PC-9 (cell line): ENCODE results near the gene ARIH2. TPM values are rescaled to one million over a fixed set of nuclear protein-coding genes. Genes with fewer than 3 reads are reported as not detected.

Experiments used
- BruUV-seq: library from RNA; stranded (reverse); fragments of 400-500 nt; replicated peaks from 2 replicates; lab custom pipeline; 2021; lab: Mats Ljungman, UMichigan
- CTCF ChIA-PET: fragments of 300-600 bp; sonication (Branson Sonifier 250); formaldehyde crosslinking; loops from one replicate; lab custom pipeline; 2022; ENCODE audit warnings: antibody characterized with exemption; lab: Charles Lee
- POLR2A ChIA-PET: fragments of 300-600 bp; sonication (Branson Sonifier 250); formaldehyde crosslinking; loops from one replicate; lab custom pipeline; 2022; ENCODE audit warnings: antibody characterized with exemption; ENCODE audit not compliant: unreplicated experiment; lab: Charles Lee
- DNase-seq, 2 experiments: peaks; one replicate each; pipeline versions ENCODE4 v3.0.0 to v3.0.0-alpha.2; 2015 to 2022; ENCODE audit warnings: mixed read lengths in 1 of 2
- H2AFZ ChIP-seq: fragments of 200-600 bp; sonication (generic); 2 replicates; pipeline ENCODE4 v1.8.1; 2017; ENCODE audit warnings: antibody characterized with exemption
- H3F3A ChIP-seq: fragments of 200-600 bp; sonication (generic); 2 replicates; pipeline ENCODE4 v1.8.1; 2017; ENCODE audit warnings: antibody characterized with exemption, mild to moderate bottlenecking, low read depth; ENCODE audit not compliant: insufficient read depth
- H3K27ac ChIP-seq: fragments of 200-600 bp; sonication (generic); 2 replicates; pipeline ENCODE4 v1.6.1; 2016; ENCODE audit warnings: mixed run types
- H3K27me3 ChIP-seq: fragments of 200-600 bp; sonication (generic); 2 replicates; pipeline ENCODE4 v1.6.1; 2016; ENCODE audit warnings: low read depth, mixed run types; ENCODE audit not compliant: insufficient read depth
- H3K36me3 ChIP-seq: fragments of 200-600 bp; sonication (generic); 2 replicates; pipeline ENCODE4 v1.6.1; 2016; ENCODE audit warnings: low read depth, mixed run types
- H3K4me1 ChIP-seq: fragments of 200-600 bp; sonication (generic); replicated peaks from 2 replicates; pipeline ENCODE4 v1.6.1; 2016; ENCODE audit warnings: mixed run types; ENCODE audit not compliant: insufficient read depth
- H3K4me2 ChIP-seq: fragments of 200-600 bp; sonication (generic); 2 replicates; pipeline ENCODE4 v1.6.1; 2017; ENCODE audit warnings: mixed run types
- H3K4me3 ChIP-seq: fragments of 200-600 bp; sonication (generic); 2 replicates; pipeline ENCODE4 v1.6.1; 2016; ENCODE audit warnings: mixed run types
- H3K79me2 ChIP-seq: fragments of 200-600 bp; sonication (generic); 2 replicates; pipeline ENCODE4 v1.6.1; 2017; ENCODE audit warnings: low read depth, mixed run types
- H3K9me2 ChIP-seq: fragments of 200-600 bp; sonication (generic); 2 replicates; pipeline ENCODE4 v1.8.1; 2017; ENCODE audit warnings: mild to moderate bottlenecking; ENCODE audit not compliant: insufficient read depth
- H3K9me3 ChIP-seq: fragments of 200-600 bp; sonication (generic); 2 replicates; pipeline ENCODE4 v1.8.1; 2016; ENCODE audit warnings: low read depth; ENCODE audit not compliant: insufficient read depth
- H4K20me1 ChIP-seq: fragments of 200-600 bp; sonication (generic); 2 replicates; pipeline ENCODE4 v1.8.1; 2017; ENCODE audit not compliant: insufficient read depth
- CTCF ChIP-seq: fragments of 200-600 bp; sonication (generic); conservative IDR thresholded peaks from 2 replicates; pipeline ENCODE4 v1.6.1; 2017; ENCODE audit warnings: mixed run types, antibody characterized with exemption, mild to moderate bottlenecking, moderate library complexity
- EZH2 ChIP-seq: fragments of 200-600 bp; sonication (generic); IDR thresholded peaks from 2 replicates; pipeline ENCODE4 v1.8.0; 2017; ENCODE audit warnings: antibody characterized with exemption, low read depth
- intact Hi-C: fragments of 100-400 bp; cut with micrococcal nuclease; formaldehyde crosslinking; loops from one replicate; pipeline ENCODE4 v1.10.0; 2022; ENCODE audit not compliant: unreplicated experiment
- total RNA-seq: library from RNA; stranded (reverse); gene quantifications from 2 replicates; pipeline ENCODE4 v1.2.3, GENCODE V29; 2021

Gene ARIH2
- total RNA-seq, 1 experiment from 2014 or later, result 86.1 TPM

DNA sequence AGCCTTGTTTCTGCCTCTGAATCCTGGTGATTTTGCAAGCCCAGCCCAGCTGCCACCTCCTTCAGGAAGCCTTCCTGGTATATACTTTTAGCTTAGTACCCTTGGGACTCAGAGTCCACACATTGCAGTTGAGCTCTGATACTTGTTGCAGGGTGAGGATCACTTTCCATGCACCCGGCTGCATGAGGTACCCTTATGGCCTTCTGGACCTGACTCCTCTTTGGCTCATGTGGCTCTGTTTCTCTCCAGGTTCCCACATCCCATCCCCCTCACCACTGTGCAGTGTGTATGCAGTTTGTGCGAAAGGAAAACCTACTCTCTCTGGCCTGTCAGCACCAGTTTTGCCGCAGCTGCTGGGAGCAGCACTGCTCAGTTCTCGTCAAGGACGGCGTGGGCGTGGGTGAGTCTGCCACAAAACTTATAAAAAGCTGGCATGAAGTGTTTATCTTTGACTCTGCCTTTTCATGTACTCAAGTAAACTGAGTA is 48.3 kb downstream of the ARIH2 start:
- Histone ChIP-seq H3K79me2 (no peaks in the 10 kb centered on the region), H3K4me3 (no peak overlapping the region), H4K20me1 (peaks cover 15% of the 10 kb centered on the region), H3K4me1 (no peaks in the 10 kb centered on the region), H2AFZ (no peak overlapping the region), H3K9me2 (no peaks in the 10 kb centered on the region), H3K9me3 (no peaks in the 10 kb centered on the region), H3K4me2 (no peak overlapping the region), H3K27ac (no peak overlapping the region), H3F3A (no peaks in the 10 kb centered on the region), H3K36me3 (peaks cover 8% of the 10 kb centered on the region; the same call in 1 of the 2 replicates), H3K27me3 (no peaks in the 10 kb centered on the region)
- ChIA-PET POLR2A (no interaction called here), CTCF (no interaction called here)
- intact Hi-C loops, result no loop called here
- BruUV-seq, result no TSS peak
- no peak for DNase-seq
- TF ChIP-seq EZH2 (no peak), CTCF (no peak)

DNA sequence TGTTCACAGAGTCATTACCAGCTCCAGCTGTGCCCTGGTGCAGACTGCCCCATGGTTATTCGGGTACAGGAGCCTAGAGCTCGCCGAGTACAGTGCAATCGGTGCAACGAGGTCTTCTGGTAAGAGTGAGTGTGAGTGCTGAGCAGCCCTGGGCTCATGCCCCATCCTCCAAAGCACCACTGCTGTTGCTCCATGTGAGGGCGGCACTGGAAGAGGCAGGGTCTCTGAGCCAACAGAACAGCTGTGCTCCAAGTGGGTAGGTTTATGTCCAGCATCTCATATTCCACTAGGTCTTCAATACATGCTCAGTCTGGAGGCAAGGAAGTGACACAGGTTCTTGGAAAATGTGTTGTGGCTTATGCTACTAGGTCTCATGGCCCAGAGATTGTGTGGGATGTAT is 51.9 kb downstream of the ARIH2 start:
- H3K36me3 ChIP-seq, result peaks cover 12% of the 10 kb centered on the region
- CTCF ChIA-PET, result no interaction called here
- H3K4me3 ChIP-seq, result no peak overlapping the region
- DNase-seq, result no peak
- H2AFZ ChIP-seq, result no peak overlapping the region
- TF ChIP-seq EZH2, result no peak
- TF ChIP-seq CTCF, result no peak
- no peaks in the 10 kb centered on the region for H3K27me3 ChIP-seq
- peaks cover 1% of the 10 kb centered on the region; the same call in 1 of the 2 replicates for H4K20me1 ChIP-seq
- H3K27ac ChIP-seq, result no peak overlapping the region
- no peaks in the 10 kb centered on the region for H3K79me2 ChIP-seq
- H3F3A ChIP-seq, result no peaks in the 10 kb centered on the region
- no peaks in the 10 kb centered on the region for H3K9me2 ChIP-seq
- BruUV-seq, result no TSS peak
- no peaks in the 10 kb centered on the region for H3K9me3 ChIP-seq
- POLR2A ChIA-PET, result no interaction called here
- no peaks in the 10 kb centered on the region for H3K4me1 ChIP-seq
- intact Hi-C loops, result no loop called here
- no peak overlapping the region for H3K4me2 ChIP-seq

GRCh38 chr3:48974076-48974864 is 55.6 kb downstream of the ARIH2 start:
- Histone ChIP-seq H3K4me1 (no peaks in the 10 kb centered on the region), H3K9me3 (no peaks in the 10 kb centered on the region), H3F3A (peaks cover 9% of the 10 kb centered on the region; the same call in 1 of the 2 replicates), H3K4me3 (no peak overlapping the region), H3K79me2 (no peaks in the 10 kb centered on the region), H3K9me2 (no peaks in the 10 kb centered on the region), H3K27me3 (no peaks in the 10 kb centered on the region), H3K36me3 (peaks cover 12% of the 10 kb centered on the region; the same call in 1 of the 2 replicates), H3K4me2 (no peak overlapping the region), H2AFZ (no peak overlapping the region), H3K27ac (no peak overlapping the region), H4K20me1 (no peaks in the 10 kb centered on the region)
- TF ChIP-seq EZH2 (no peak), CTCF (no peak)
- no TSS peak for BruUV-seq
- ChIA-PET POLR2A (no interaction called here), CTCF (no interaction called here)
- no peak for DNase-seq
- intact Hi-C loops, result no loop called here
